HepG2 (cell line): ENCODE results near the gene CTSA. TPM values are rescaled to one million over a fixed set of nuclear protein-coding genes. Genes with fewer than 3 reads are reported as not detected.
A peak's percentile ranks its signal among the peaks of the same experiment; 100 is the strongest.

Source experiments
- AKNA ChIP-seq: sonication (generic); formaldehyde crosslinking; IDR thresholded peaks from 2 replicates; pipeline ENCODE4 v1.4.0; 2020; ENCODE audit warnings: missing genetic modification reagents, borderline replicate concordance
- DPF2 ChIP-seq: sonication (generic); formaldehyde crosslinking; IDR thresholded peaks from 2 replicates; pipeline ENCODE4 v1.4.0; 2020; ENCODE audit warnings: mild to moderate bottlenecking, low read depth, missing genetic modification reagents, borderline replicate concordance
- HDAC1 ChIP-seq: sonication (generic); formaldehyde crosslinking; IDR thresholded peaks from 2 replicates; pipeline ENCODE4 v1.5.1; 2020; ENCODE audit warnings: mild to moderate bottlenecking, missing genetic modification reagents
- KDM2A ChIP-seq: sonication (generic); formaldehyde crosslinking; IDR thresholded peaks from 2 replicates; pipeline ENCODE4 v1.4.0; 2020; ENCODE audit warnings: low read depth, missing genetic modification reagents, borderline replicate concordance
- NFAT5 ChIP-seq: sonication (generic); formaldehyde crosslinking; IDR thresholded peaks from 2 replicates; pipeline ENCODE4 v1.4.0; 2020; ENCODE audit warnings: missing genetic modification reagents
- PATZ1 ChIP-seq: sonication (generic); formaldehyde crosslinking; IDR thresholded peaks from 2 replicates; pipeline ENCODE4 v1.4.0; 2020; ENCODE audit warnings: missing genetic modification reagents
- PBX3 ChIP-seq: sonication (generic); formaldehyde crosslinking; IDR thresholded peaks from 2 replicates; pipeline ENCODE4 v1.8.1; 2023; ENCODE audit warnings: missing genetic modification reagents, inconsistent platforms, borderline replicate concordance
- TEF ChIP-seq: sonication (generic); formaldehyde crosslinking; IDR thresholded peaks from 2 replicates; pipeline ENCODE4 v1.5.0; 2020; ENCODE audit warnings: missing genetic modification reagents
- ZFP37 ChIP-seq: sonication (generic); formaldehyde crosslinking; IDR thresholded peaks from 2 replicates; pipeline ENCODE4 v1.4.0; 2020; ENCODE audit warnings: missing genetic modification reagents, borderline replicate concordance
- ZNF124 ChIP-seq: sonication (generic); formaldehyde crosslinking; IDR thresholded peaks from 2 replicates; pipeline ENCODE4 v1.4.0; 2020; ENCODE audit warnings: missing genetic modification reagents
- ZNF20 ChIP-seq: sonication (generic); formaldehyde crosslinking; IDR thresholded peaks from 2 replicates; pipeline ENCODE4 v1.4.0; 2020; ENCODE audit warnings: mild to moderate bottlenecking, moderate library complexity, missing genetic modification reagents
- ZNF441 ChIP-seq: sonication (generic); formaldehyde crosslinking; IDR thresholded peaks from 2 replicates; pipeline ENCODE4 v1.7.0; 2021; ENCODE audit warnings: missing genetic modification reagents, borderline replicate concordance
- ZNF891 ChIP-seq: sonication (generic); formaldehyde crosslinking; IDR thresholded peaks from 2 replicates; pipeline ENCODE4 v1.5.0; 2020; ENCODE audit warnings: mild to moderate bottlenecking, missing genetic modification reagents
- polyA plus RNA-seq, 8 experiments: library from polyadenylated mRNA; depleted of rRNA in 3 of 8; stranded (reverse) in 7 of 8; unstranded in 1 of 8; fragments of >200 nt; fragmentation: Illumina TruSeq in 4 of 8; extraction: Trizol in 4 of 8; gene quantifications; 2 replicates each; pipeline versions ENCODE4 v1.2.1 to v1.2.3, GENCODE V29; 2011 to 2016; ENCODE audit warnings: low read depth in 4 of 8, missing spikeins in 1 of 8, mixed read lengths in 1 of 8; ENCODE audit not compliant: insufficient read depth in 1 of 8
- total RNA-seq, 5 experiments: library from RNA; depleted of rRNA; stranded (reverse); fragments of >200 nt; fragmentation: Illumina TruSeq; extraction: Trizol; gene quantifications; 2 replicates each; pipeline ENCODE4 v1.2.3, GENCODE V29; 2016; ENCODE audit warnings: low read depth in 1 of 5

The CTSA gene
- total and polyA plus RNA-seq, 2 of the 13 experiments (the other 11 are each of a cell fraction or from before 2014, with no cell fraction given) = 202 to 231 TPM

- TF ChIP-seq NFAT5 (CRISPR knock-in tag) (0 out of 2 replicates have a peak, but pooled peaks have one; percentile 21), ZNF20 (0 out of 2 replicates have a peak, but pooled peaks have one; percentile 13), KDM2A (CRISPR knock-in tag) (no peak), ZFP37 (CRISPR knock-in tag) (0 out of 2 replicates have a peak, but pooled peaks have one; percentile 27), ZNF891 (CRISPR knock-in tag) (no peak), PATZ1 (CRISPR knock-in tag) (peak; percentile 6; the same call in 1 of the 2 replicates), HDAC1 (CRISPR knock-in tag) (peak; percentile 48), PBX3 (0 out of 2 replicates have a peak, but pooled peaks have one; percentile 39), ZNF441 (peak; percentile 44; the same call in 1 of the 2 replicates), TEF (0 out of 2 replicates have a peak, but pooled peaks have one; percentile 37), ZNF124 (CRISPR knock-in tag) (0 out of 2 replicates have a peak, but pooled peaks have one; percentile 9), AKNA (CRISPR knock-in tag) (peak; percentile 75; the same call in 1 of the 2 replicates), DPF2 (no peak)
Observed at GRCh38 chr20:45935416-45936046, 44.4 kb downstream of the CTSA start (continued).
